Vagina (tissue), 2 donors: Measurements from ENCODE around the gene ATP8A2.

Experiments
- POLR2A ChIP-seq, 2 donors: fragments of 450-650 bp; IDR thresholded peaks; one replicate each; pipeline ENCODE4 v1.6.1; 2017; ENCODE audit warnings: antibody characterized with exemption in 2 of 2, mild to moderate bottlenecking in 2 of 2, moderate library complexity in 2 of 2
- TF ChIP-seq, protein P1 (sequence below), 3 experiments: fragments of 450-650 bp in 2 of 3; fragments of 200-600 bp in 1 of 3; sonication (generic) in 1 of 3; IDR thresholded peaks; one replicate each; pipeline ENCODE4 v1.5.1; 2017 to 2019; ENCODE audit warnings: antibody characterized with exemption in 3 of 3, mild to moderate bottlenecking in 2 of 3, moderate library complexity in 2 of 3

DNA sequence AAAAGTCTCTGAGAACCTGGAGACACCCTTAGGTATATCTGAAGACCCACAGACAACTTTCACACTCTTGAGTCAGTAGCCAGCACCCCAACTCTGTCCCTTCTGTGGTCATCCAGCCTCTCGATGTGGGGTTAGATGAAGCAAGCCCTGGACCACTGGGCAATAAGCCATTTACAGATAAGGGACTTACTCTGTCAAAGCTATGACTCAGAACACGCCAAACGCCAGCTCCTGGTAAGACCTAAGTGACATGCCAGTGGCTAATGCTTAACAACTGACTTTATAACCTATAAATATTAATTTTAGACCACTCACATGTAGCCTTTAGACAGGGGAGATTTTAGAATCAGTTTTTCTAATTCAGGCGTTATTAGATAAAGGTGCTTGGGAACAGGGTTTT, 594.3 kb downstream of the ATP8A2 start:
- TF ChIP-seq POLR2A (IDR thresholded peaks at IDR 0.05), result no peak
- TF ChIP-seq, protein P1, sequence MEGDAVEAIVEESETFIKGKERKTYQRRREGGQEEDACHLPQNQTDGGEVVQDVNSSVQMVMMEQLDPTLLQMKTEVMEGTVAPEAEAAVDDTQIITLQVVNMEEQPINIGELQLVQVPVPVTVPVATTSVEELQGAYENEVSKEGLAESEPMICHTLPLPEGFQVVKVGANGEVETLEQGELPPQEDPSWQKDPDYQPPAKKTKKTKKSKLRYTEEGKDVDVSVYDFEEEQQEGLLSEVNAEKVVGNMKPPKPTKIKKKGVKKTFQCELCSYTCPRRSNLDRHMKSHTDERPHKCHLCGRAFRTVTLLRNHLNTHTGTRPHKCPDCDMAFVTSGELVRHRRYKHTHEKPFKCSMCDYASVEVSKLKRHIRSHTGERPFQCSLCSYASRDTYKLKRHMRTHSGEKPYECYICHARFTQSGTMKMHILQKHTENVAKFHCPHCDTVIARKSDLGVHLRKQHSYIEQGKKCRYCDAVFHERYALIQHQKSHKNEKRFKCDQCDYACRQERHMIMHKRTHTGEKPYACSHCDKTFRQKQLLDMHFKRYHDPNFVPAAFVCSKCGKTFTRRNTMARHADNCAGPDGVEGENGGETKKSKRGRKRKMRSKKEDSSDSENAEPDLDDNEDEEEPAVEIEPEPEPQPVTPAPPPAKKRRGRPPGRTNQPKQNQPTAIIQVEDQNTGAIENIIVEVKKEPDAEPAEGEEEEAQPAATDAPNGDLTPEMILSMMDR (IDR thresholded peaks at IDR 0.05), result no peak
